GM18508 (cell line): ENCODE results near the gene SPAG8.

Source experiments
- ATAC-seq: cut with Tn5 transposase; IDR thresholded peaks from one replicate; pipeline ENCODE4 v1.9.1; 2021; ENCODE audit warnings: moderate number of reproducible peaks; ENCODE audit not compliant: insufficient read depth, unreplicated experiment

Gene SPAG8

DNA sequence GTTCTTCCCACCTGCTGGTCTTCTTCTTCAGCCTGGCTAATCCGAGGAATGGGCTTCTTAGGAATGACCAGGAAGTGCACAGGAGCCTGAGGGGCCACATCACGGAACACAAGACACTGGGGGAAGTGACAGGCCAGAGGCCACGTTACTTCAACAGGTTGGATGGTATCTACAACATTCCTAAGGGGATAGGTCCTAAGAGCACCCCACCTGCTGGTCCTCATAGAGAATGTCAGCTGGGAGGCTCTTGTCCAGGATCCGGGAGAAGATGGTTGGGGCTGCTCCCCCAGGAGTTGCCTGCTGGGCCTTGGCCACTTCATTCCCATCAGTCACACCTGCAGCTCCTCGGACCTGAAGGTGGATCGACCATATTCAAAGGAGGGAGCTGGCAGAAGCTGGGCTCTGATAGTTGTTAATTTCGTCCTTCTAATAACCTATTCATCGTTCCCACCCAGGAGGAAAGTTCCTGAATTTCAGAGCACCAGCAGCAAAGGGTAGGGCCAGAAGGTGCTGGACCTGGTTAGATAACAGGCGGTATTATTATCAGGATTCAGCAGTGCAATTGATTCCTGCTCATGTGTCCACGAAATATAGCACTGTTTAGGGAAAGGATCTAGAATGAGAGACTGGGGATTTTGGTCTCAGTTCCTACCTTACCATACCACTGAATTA lies 1.5 kb upstream of the SPAG8 start:
- no peak for ATAC-seq

DNA sequence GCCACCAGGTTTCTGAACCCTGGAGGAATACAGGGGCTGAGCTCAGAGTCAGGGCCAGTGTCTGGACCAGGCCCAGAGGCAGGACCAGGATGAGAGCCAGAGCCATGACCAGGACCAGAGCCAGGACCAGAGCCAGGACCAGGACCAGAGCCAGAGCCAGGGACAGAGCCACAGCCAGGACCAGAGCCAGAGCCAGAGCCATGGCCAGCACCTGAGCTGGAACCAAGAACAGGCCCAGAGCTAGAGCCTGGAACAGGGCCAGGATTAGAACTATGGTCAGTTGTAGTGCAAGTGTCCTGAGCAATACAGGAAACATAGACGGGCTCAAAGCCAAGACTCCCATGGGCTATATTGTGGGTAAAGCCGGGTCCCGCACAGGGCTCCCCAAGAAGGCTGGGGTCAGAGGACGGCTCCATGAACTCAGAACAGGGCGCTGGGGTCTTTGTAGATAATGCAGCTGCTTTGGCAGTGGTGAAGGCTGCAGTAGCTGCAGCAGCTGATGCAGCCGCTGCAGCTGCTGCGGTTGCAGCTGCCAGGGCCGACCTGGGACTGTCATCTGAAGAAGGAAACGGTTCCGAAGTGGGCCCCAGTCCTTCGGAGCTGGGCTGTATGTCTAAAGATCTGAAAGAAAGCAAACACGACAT lies 559 bp downstream of the SPAG8 start:
- ATAC-seq, result no peak

- no peak for ATAC-seq
These were observed 1.9 kb downstream of the SPAG8 start for GRCh38 chr9:35810122-35810521.

DNA sequence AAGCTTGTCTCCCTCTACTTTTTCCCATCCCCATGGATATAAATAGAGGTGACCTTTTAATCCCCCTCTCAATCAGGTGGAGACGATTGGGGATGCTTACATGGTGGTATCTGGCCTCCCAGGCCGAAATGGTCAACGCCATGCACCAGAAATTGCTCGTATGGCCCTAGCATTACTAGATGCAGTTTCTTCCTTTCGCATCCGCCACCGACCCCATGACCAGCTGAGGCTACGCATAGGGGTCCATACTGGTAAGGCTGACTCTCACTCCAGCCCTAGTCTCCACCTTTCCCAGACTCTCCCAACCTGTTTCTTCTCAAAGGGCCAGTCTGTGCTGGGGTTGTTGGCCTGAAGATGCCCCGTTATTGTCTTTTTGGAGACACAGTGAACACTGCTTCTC lies 3.6 kb downstream of the SPAG8 start:
- ATAC-seq, result no peak

GRCh38 chr9:35806101-35806500 lies 6.0 kb downstream of the SPAG8 start:
- ATAC-seq, result no peak

DNA sequence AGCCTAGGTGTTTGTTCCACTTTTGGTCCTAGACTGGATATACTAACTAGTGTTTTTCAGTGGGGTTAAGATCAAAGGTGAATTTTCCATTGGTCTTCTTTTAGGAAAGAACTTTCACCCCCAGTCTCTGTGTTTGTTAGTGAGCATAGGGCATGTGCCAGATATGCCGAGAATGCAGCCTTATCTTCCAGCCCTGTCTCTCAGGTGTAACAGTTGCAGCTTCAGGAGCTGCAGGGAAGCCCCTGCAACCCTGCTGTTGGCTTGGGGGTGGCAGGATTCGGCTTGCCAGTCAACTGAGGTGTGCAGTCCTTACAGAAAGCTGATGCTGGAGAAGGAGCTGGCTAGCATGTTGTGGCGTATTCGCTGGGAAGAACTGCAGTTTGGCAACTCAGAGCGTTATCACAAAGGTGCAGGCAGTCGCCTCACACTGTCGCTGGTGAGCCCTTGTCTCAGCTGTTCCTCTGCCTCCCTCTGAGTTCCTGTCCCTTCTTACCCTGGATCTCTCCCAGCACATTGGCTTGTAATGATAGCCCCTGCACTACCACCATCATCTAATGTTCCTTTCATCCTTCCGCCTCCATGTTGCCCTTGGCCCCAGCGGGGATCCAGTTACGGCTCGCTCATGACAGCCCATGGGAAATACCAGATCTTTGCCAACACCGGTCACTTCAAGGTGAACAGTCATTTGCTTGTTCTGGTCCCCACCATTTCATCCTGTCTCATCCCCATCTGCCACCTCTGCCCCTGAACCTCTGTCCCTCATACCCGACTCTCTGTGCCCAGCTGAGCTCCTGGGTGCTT lies 10.5 kb downstream of the SPAG8 start:
- ATAC-seq, result no peak

GRCh38 chr9:35800530-35800929 lies 11.5 kb downstream of the SPAG8 start:
- no peak for ATAC-seq

GRCh38 chr9:35798658-35799374 lies 13.2 kb downstream of the SPAG8 start:
- ATAC-seq, result no peak

GRCh38 chr9:35797311-35798109 lies 14.6 kb downstream of the SPAG8 start:
- ATAC-seq, result no peak

GRCh38 chr9:35795695-35796094 lies 16.4 kb downstream of the SPAG8 start:
- ATAC-seq, result no peak

GRCh38 chr9:35793461-35793860 lies 18.6 kb downstream of the SPAG8 start:
- ATAC-seq, result no peak

DNA sequence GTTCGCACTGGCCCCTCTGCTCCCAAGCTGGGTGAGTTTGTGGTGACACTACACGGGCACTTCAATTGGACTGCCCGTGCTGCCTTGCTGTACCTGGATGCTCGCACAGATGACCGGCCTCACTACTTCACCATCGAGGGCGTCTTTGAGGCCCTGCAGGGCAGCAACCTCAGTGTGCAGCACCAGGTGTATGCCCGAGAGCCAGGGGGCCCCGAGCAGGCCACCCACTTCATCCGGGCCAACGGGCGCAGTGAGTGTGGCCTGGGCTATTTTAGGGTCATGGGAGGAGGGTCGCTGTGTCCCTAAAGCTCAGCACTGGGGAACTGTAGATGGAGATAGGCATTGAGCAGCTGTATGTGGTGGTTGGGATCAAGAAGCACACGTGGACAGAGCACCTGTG lies 19.2 kb downstream of the SPAG8 start:
- ATAC-seq, result no peak

DNA sequence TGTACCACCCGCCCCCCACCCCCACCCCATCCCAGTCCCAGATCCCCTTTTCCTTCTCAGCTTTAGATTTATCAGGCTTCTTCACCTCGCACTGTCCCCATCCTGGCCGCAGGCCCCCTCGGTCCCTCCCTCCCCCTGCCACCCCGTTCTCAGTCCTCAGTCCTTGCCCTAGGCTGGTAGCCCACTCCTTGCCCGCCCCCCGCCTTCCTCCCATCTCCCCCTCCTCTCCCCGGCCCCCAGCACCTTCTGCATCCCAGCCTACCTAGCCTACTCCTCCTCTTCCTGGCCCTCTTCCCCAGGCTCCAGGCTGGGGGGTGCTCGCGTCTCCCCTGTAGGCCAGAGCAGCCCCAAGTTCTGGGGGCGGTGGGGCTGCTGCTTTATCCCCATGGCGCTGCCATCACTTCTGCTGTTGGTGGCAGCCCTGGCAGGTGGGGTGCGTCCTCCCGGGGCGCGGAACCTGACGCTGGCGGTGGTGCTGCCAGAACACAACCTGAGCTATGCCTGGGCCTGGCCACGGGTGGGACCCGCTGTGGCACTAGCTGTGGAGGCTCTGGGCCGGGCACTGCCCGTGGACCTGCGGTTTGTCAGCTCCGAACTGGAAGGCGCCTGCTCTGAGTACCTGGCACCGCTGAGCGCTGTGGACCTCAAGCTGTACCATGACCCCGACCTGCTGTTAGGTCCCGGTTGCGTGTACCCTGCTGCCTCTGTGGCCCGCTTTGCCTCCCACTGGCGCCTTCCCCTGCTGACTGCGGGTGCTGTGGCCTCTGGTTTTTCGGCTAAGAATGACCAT lies 19.8 kb downstream of the SPAG8 start:
- ATAC-seq, result no peak

DNA sequence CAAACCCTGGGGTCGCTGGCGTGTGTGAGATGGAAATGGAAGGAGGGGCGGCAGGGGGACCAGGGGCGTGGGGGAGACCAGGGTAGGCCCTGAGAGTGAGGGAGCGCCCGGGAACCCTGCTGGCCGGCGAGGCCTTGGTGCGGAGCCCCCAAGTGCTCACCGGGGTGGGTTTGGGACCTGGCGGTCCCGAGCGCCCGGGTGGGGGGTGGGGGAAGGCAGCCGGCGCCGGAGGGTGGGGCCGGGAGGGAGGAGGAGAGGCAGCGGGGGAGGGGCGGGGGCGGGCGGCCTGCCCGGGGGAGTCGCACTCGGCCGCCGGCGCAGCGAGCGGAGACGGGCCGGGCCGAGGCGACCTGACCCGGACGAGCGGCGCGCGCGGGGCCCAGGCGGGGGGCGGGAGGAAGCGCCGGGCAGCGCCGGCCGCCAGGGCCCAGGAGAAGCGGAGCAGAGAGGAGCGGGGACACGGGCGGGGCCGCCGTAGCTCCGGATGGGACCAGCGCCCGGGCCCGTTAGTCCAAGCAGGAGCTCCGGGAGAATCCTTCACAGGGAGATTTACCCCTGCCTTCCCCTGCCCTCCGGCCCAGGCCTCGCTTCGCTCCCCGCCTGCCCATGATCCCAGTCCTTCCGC lies 20.7 kb downstream of the SPAG8 start, which contains the start of gene NPR2:
Gene NPR2 (plus strand): TSS at position 295 of the 625 bp plus-strand sequence. CDS start 818 bp downstream, outside the sequence.
- no peak for ATAC-seq

DNA sequence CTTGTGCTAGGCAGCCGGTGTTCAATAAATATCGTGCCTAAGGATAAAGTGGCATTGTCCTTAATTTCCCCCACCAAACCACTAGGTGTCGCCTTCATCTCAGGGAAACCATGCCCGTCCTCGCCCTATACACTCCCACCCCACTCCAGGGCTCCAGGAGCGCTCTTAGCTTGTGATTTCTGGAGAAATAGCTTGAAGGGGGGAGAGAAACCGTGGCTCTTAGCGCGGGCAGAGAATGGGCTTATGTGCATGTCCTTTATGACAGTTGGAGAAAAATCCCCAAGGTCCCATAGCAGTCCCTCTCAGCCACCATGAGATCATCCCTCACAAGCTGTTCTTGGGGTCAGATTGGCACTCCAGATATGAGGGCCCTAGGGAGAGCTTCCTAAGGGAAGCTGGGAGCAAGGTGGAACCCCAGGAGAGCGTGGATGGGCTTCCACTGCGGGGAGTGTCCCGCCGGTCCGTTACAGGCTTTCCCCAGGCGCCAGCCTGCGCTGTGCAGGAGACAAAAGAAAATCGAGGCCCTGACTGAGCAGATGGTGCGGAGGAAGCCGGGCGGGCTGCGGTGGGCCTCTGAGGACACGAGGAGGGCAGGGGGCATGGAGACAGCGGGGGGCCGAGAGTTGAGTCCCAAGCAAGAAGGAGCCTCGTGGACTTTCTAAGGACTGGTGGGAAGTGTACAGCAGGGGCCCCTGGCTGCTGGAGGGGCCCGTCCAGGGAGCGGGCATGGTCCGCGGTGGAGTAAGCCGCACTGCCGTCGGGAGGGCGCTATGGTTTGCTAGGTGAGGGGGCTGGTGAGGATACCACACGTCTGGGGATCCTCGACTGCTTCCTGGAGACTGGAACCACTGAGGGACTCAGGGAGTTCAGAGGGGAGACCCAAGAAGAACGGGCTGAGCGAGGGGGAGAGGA lies 21.4 kb downstream of the SPAG8 start:
- no peak for ATAC-seq

DNA sequence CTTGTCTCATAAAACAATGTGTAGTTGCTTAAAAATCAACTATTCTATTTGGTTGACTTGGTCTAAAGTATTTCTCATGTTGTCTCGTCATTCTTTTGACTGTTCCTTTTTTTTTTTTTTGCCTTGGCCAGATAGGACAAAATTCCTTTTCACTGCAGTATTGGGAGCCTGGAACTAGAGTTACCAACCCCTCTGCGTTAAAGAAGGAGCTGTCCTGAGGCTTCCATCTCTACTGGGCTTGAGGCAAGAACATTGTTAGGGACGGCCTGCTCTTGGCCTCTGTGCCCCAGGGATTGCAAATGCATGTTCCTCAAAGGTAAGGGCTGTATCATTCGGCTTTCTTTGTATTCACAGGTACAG lies 22.1 kb downstream of the SPAG8 start:
- ATAC-seq, result no peak

DNA sequence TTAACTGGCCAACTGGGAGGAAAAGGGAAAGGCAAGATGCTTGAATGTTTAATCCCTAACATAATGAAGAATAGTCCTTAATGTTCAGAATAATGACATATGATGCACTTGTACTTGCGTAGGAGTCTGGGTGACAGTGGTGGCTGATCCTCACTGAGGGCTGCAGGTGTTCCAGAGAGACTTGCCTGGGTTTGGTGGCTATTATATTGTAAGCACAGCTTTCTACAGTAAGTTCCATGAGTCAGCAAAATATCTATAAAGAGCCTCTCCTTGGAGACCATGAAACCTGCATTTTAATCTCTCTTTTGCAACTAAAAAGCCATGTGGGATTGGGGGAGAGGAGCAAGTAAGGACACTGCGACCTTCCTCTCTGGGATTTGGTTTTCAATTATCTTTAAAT lies 22.5 kb downstream of the SPAG8 start:
- ATAC-seq, result no peak

- ATAC-seq, result no peak
These were observed 28.6 kb downstream of the SPAG8 start for GRCh38 chr9:35783418-35783817.
